GM12878 (cell line): ENCODE data around the gene ZNF230. TPM values are rescaled to one million over a fixed set of nuclear protein-coding genes. Genes with fewer than 3 reads are reported as not detected.

Experiments used
- BRCA1 ChIP-seq: IDR thresholded peaks from 2 replicates; pipeline ENCODE4 v1.6.1; 2011; ENCODE audit warnings: low read depth, low read length, improper control_type of control experiment
- CBFB ChIP-seq: IDR thresholded peaks from 2 replicates; pipeline ENCODE4 v1.6.1; 2016; ENCODE audit warnings: antibody characterized with exemption, low read depth
- CEBPB ChIP-seq, 2 experiments: fragments of 150-350 bp in 1 of 2; IDR thresholded peaks; 2 replicates each; pipeline ENCODE4 v1.6.1; 2012 to 2014; ENCODE audit warnings: low read depth in 2 of 2, low read length in 2 of 2, borderline replicate concordance in 1 of 2, inconsistent platforms in 1 of 2
- CHD1 ChIP-seq: IDR thresholded peaks from 2 replicates; pipeline ENCODE4 v1.6.1; 2012; ENCODE audit warnings: low read depth, low read length, improper control_type of control experiment
- CREB1 ChIP-seq: IDR thresholded peaks from 2 replicates; pipeline ENCODE4 v1.6.1; 2012; ENCODE audit warnings: low read depth, mild to moderate bottlenecking, inconsistent platforms
- HCFC1 ChIP-seq: fragments of 150-350 bp; IDR thresholded peaks from 2 replicates; pipeline ENCODE4 v1.6.1; 2014; ENCODE audit warnings: low read length
- IRF3 ChIP-seq: fragments of 450-650 bp; IDR thresholded peaks from 2 replicates; pipeline ENCODE4 v1.6.1; 2014; ENCODE audit warnings: mild to moderate bottlenecking
- MLLT1 ChIP-seq: fragments of 450-650 bp; IDR thresholded peaks from 2 replicates; pipeline ENCODE4 v1.6.1; 2016; ENCODE audit warnings: mild to moderate bottlenecking
- MYB ChIP-seq: fragments of 150-350 bp; IDR thresholded peaks from 2 replicates; pipeline ENCODE4 v1.6.1; 2014; ENCODE audit warnings: mild to moderate bottlenecking, low read depth, low read length, borderline replicate concordance
- MYC ChIP-seq: IDR thresholded peaks from 2 replicates; pipeline ENCODE4 v1.6.1; 2011; ENCODE audit warnings: mild to moderate bottlenecking, low read length, moderate library complexity, inconsistent platforms; ENCODE audit not compliant: insufficient read depth, insufficient replicate concordance, insufficient read length, severe bottlenecking
- NBN ChIP-seq: fragments of 450-650 bp; IDR thresholded peaks from 2 replicates; pipeline ENCODE4 v1.6.1; 2016
- NFXL1 ChIP-seq: fragments of 450-650 bp; IDR thresholded peaks from 2 replicates; pipeline ENCODE4 v1.6.1; 2017; ENCODE audit warnings: antibody characterized with exemption, mild to moderate bottlenecking, borderline replicate concordance
- SMARCA5 ChIP-seq: fragments of 450-650 bp; IDR thresholded peaks from 2 replicates; pipeline ENCODE4 v1.6.1; 2017; ENCODE audit warnings: mild to moderate bottlenecking
- TCF7 ChIP-seq: IDR thresholded peaks from 2 replicates; pipeline ENCODE4 v1.6.1; 2014; ENCODE audit warnings: antibody characterized with exemption, borderline replicate concordance
- USF2 ChIP-seq: IDR thresholded peaks from 2 replicates; pipeline ENCODE4 v1.6.1; 2011; ENCODE audit warnings: low read depth, low read length, improper control_type of control experiment, borderline replicate concordance
- YBX1 ChIP-seq: fragments of 450-650 bp; IDR thresholded peaks from 2 replicates; pipeline ENCODE4 v1.6.1; 2016; ENCODE audit warnings: antibody characterized with exemption
- ZBTB40 ChIP-seq: fragments of 450-650 bp; IDR thresholded peaks from 2 replicates; pipeline ENCODE4 v1.6.1; 2016; ENCODE audit warnings: mild to moderate bottlenecking, moderate library complexity, borderline replicate concordance
- ZNF592 ChIP-seq: fragments of 450-650 bp; IDR thresholded peaks from 2 replicates; pipeline ENCODE4 v1.6.1; 2017; ENCODE audit warnings: mild to moderate bottlenecking, moderate library complexity
- ZSCAN29 ChIP-seq: fragments of 450-650 bp; IDR thresholded peaks from 2 replicates; pipeline ENCODE4 v1.6.1; 2017; ENCODE audit warnings: mild to moderate bottlenecking, moderate library complexity
- polyA plus RNA-seq, 11 experiments: library from polyadenylated mRNA; depleted of rRNA in 4 of 11; unstranded in 6 of 11; stranded (reverse) in 5 of 11; fragments of >200 nt; fragmentation: Nextera tagmentation in 4 of 11; fragmentation: Illumina TruSeq in 1 of 11; extraction: Ambion mirVana in 4 of 11; extraction: Trizol in 1 of 11; gene quantifications; 1 replicate in 1 of 11; 2 replicates in 10 of 11; pipeline versions ENCODE4 v1.2.1 to v1.2.3, GENCODE V29; 2011 to 2016; ENCODE audit warnings: inconsistent platforms in 2 of 11, missing spikeins in 2 of 11, low read depth in 1 of 11
- total RNA-seq, 4 experiments: library from RNA; depleted of rRNA in 3 of 4; stranded (reverse); fragments of >200 nt in 3 of 4; fragmentation: Illumina TruSeq in 1 of 4; extraction: Trizol in 1 of 4; gene quantifications; 2 replicates each; pipeline versions ENCODE4 v1.2.1 to v1.2.3, GENCODE V29; 2013 to 2021

ZNF230 gene
- total and polyA plus RNA-seq, 10 of the 15 experiments (the other 5 are each of a cell fraction or from before 2014, with no cell fraction given) = 1.8 to 9.1 (median 3.5) TPM

GRCh38 chr19:44051650-44052402 is 49.1 kb downstream of the ZNF230 start, which contains the start of gene ZNF223 (continued):
- TF ChIP-seq ZNF592 (no peak), TCF7 (no peak), USF2 (no peak), NBN (no peak), HCFC1 (peak; percentile 86), ZSCAN29 (no peak), SMARCA5 (no peak), CHD1 (no peak), IRF3 (no peak), ZBTB40 (peak; percentile 91), CBFB (no peak), CEBPB (IDR thresholded peaks at IDR 0.05; ENCODE audit: borderline replicate concordance in 1 of 2, low read depth in 2 of 2, low read length in 2 of 2) (no peak), BRCA1 (no peak), YBX1 (no peak), NFXL1 (no peak), CREB1 (no peak), MLLT1 (0 out of 2 replicates have a peak, but pooled peaks have one; percentile 17), MYB (no peak), MYC (no peak)
